HG03097 (cell line): ENCODE data around the gene SACS.

Experiments used
- ATAC-seq: cut with Tn5 transposase; IDR thresholded peaks from one replicate; pipeline ENCODE4 v1.9.1; 2021; ENCODE audit not compliant: unreplicated experiment, low FRiP score

Gene SACS, protein sequence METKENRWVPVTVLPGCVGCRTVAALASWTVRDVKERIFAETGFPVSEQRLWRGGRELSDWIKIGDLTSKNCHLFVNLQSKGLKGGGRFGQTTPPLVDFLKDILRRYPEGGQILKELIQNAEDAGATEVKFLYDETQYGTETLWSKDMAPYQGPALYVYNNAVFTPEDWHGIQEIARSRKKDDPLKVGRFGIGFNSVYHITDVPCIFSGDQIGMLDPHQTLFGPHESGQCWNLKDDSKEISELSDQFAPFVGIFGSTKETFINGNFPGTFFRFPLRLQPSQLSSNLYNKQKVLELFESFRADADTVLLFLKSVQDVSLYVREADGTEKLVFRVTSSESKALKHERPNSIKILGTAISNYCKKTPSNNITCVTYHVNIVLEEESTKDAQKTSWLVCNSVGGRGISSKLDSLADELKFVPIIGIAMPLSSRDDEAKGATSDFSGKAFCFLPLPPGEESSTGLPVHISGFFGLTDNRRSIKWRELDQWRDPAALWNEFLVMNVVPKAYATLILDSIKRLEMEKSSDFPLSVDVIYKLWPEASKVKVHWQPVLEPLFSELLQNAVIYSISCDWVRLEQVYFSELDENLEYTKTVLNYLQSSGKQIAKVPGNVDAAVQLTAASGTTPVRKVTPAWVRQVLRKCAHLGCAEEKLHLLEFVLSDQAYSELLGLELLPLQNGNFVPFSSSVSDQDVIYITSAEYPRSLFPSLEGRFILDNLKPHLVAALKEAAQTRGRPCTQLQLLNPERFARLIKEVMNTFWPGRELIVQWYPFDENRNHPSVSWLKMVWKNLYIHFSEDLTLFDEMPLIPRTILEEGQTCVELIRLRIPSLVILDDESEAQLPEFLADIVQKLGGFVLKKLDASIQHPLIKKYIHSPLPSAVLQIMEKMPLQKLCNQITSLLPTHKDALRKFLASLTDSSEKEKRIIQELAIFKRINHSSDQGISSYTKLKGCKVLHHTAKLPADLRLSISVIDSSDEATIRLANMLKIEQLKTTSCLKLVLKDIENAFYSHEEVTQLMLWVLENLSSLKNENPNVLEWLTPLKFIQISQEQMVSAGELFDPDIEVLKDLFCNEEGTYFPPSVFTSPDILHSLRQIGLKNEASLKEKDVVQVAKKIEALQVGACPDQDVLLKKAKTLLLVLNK (N-terminal part only)

DNA sequence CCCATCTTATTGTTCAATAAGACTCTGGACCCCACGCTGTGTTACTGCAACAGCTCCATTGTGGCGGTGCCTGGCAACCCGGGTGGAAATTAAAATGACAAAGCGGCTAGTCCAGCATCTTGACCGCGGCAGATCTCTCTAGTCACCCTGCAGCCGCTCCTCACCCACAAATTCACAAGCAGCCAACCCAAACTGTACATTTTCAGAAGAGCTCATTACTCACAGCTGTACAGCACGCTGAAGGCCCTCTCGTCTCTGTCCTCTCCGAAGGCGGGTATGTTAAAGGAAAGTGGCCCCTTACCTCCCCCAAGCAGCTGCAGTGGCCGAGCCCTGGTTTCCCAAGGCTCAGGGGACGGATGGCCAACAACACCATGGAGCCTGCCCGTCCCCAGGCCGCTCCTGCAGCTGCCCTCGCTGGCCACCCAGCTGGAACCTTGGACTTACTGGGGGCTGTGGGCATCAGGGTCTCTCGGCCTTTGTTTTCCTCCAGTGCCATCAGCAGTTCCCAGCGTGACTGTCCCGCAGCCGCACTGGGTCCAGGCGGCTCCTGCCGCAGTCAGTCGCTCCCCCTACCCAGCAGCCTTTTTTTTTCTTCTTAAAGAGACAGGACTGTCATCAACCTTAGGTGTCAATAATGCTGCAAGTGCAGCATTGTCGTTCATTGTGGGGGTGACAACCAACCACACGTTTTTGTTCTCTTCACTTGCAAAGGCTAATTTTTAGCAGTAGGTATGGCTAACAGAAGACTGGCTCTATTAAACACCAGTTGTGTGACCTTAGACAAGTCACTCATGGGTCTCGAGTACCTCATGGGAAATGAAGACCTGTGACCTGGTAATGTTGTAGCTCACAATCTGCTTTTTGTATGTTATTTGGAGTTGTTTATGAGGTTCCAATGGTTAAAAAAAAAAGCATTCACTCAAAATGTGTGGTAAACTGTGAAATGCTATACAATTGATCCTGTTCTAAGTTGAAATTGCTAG is at the start of gene SACS:
SACS (minus strand) TSS at position 532 of the 983 bp plus-strand sequence. CDS start 22,463 bp downstream, outside the sequence.
- ATAC-seq, result no peak

GRCh38 chr13:23480324-23480723 is 46.8 kb upstream of the SACS start:
- no peak for ATAC-seq

- no peak for ATAC-seq
These were observed 43.6 kb upstream of the SACS start for GRCh38 chr13:23477101-23477500.

GRCh38 chr13:23473221-23473620 is 39.7 kb upstream of the SACS start:
- no peak for ATAC-seq

DNA sequence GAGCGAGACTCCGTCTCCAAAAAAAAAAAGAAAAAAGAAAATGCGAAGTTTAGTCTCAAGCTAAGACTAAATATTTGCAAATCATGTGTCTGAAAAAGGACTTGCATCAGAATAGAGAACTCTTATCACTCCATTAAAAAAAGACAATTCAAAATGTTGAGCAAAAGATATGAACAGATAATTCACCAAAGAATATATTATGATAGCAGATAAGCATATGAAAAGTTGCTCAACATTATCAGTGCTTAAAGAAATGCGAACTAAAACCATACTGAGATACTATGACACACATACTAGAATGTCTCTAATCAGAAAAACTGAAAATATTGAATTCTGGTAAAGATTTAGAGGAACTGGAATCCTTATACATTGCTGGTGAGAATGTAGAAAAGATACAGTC is 38.7 kb upstream of the SACS start:
- ATAC-seq, result no peak

- no peak for ATAC-seq
These were observed 37.5 kb upstream of the SACS start for GRCh38 chr13:23470790-23471614.

GRCh38 chr13:23469951-23470421 is 36.5 kb upstream of the SACS start:
- ATAC-seq, result no peak

DNA sequence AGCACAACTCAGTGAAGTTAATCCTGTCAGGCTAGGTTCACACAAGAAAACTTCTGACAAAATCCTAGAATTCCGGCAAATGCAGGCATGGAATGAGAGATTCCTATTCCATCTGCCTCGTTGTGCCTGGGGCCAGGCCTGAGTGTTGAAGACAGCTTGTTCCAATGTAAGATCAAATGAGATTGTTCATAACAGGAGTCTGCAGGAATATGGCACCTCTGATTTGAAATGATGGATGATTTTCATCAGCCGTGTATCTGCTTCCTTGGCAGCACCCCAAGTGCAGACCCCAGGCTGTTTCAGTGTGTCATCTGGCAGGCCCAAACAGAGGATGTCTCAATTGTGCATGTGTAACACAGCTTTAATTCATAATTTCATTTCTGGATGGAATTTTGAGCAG is 35.3 kb upstream of the SACS start:
- no peak for ATAC-seq

- no peak for ATAC-seq
These were observed 34.4 kb upstream of the SACS start for GRCh38 chr13:23467932-23468278.

DNA sequence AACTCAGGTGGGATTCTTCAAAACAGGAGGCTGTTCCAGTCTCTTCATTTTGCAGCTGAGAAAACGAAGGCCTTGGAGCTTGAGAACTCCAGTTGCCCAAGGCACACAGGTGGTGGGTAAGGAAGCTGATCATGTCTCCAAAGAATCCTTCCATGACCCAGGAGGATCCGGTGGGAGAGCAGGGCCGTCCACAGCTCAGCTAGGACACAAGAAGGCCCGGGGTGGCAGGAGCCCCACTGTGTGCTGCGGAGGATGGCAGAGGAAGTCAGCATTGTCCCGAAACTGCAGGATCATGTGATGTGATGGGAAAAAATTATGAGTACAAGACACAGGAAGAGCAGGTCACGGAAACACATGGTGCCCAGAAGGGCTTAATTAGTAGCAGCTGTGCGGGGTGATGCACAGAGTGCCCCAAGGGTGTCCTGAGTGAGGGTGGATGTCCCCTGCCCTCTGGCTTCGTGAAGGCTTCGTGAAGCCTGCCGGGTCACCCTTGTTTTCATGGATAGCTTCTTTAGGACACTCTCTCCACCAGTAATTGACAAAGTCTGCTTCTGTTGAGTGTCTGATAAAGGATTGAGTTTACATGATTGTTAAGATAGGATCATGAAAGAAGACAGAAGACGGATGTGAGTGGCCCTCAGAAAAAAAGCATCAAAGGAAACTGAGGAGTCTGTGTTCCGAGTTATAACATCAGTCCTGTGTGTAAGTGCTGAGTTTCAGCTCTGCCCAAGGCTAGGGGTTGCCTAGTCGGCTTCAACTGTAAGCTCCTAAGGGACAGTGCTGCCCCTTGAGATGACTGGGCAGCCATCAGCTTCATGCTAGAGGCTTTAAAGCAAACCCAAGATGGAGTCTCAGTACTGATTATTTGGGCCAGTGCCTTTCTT is 33.8 kb upstream of the SACS start:
- no peak for ATAC-seq

- peak; percentile 65 for ATAC-seq
These were observed 32.9 kb upstream of the SACS start for GRCh38 chr13:23466144-23467002.

DNA sequence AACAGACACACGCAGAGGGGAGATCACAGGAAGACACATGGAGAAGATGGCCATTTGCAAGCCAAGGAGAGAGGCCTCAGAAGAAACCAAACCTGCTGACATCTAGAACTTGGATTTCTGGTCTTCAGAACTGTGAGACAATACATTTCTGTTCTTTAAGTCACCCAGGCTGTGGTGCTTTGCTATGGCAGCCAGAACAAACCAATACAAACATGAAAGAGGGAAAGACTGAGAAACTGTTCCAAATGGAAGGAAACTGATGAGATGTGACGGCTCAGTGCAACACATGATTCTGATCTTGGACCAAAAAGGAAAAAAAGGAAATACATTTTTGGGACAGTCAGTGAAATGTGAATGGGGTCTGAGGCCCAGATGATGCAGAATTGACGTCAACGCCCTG is 30.2 kb upstream of the SACS start:
- no peak for ATAC-seq

DNA sequence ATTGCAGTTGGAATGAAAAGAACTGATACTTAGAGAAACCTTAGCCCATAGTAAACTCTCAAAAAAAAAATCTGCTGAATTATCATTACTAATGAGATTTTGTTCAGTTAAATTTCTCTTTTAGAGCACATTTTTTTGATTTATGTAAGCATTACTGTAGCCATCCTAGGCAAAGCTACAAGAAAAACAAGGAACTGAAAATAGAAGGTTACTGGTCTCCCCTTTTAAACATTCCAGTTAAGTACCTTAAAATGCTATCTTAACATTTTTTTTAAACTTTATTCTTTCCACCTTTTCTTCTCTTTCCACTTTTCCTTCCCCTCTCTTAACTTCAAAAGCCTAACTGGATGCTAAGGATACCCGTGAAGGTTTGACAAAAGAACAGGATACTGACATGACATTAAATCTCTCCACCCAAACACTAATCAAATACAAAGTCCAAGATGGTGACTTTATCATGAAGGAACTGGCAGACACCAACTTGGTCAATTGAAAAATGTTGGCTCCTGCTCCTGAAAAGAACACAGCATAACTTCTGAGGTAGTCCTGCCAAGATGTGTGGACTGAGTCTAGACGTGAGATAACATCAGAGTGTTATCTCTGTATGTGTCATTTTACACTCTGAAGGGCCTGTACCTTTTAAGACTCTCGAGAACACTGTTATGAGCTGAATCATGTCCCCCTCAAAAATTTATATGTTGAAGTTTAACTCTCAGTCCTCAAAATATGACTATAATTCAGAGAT is 29.5 kb upstream of the SACS start:
- ATAC-seq, result no peak

DNA sequence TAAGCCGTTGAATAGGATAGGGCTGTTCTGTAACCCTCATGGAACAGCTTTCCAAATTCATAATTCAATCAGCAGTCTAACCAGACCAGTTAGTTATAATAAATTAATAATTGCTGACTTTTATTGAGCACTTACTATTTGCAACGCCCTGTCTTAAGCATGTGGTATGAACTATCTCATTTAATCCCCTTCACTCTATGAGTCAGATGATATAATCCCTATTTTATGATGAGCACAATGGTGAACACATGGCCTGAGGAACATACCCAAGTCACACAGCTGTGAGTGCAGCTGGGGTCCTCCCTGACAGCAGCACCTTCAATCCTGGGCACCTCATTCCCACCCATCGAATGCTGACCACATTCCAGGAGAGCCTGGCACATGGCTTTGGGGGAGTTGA is 28.0 kb upstream of the SACS start:
- ATAC-seq, result no peak

GRCh38 chr13:23460921-23461320 is 27.4 kb upstream of the SACS start:
- ATAC-seq, result no peak

DNA sequence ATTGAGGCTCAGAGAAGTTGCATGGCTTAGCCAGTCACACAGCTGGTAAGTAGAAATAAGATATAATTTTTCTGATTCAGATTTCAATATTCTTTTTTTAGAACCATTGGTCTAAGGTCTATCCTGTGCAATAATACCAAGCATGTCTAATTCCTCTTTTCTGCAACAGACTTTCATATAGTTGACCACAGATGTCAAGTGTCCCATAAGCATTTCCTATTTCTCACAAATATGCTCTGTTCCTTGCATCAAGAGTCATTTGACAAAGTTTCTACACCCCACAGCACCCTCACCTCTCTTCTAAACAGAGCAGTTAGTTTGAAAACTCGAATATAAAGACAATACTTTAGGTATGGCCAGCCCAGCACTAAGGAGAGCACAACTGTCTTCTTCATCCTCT is 26.8 kb upstream of the SACS start:
- peak; percentile 64 for ATAC-seq

DNA sequence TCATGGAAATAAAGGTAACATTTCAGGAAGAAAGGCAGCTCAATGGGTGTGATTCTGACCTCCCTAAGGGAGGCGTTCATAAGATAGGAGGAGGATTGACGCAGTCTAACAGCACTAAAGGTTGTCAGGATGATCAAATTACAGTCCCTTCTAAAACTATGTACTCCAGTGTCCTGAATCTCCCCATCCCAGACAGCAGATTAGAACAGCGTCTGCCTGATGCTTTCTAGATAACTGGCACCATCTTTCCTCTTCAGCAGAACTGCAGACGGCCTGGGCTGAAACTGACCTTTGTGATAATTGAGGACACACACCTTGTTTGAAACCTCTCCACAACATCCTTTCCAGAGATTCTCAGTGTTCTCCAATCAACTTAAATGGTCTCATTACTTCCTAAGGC is 25.5 kb upstream of the SACS start:
- ATAC-seq, result no peak
